Transverse colon (tissue), 4 donors: ENCODE results near the gene ATP5F1D. TPM values are rescaled to one million over a fixed set of nuclear protein-coding genes. Genes with fewer than 3 reads are reported as not detected.

Experiments
- DNase-seq: peaks from one replicate; pipeline ENCODE4 v3.0.0-alpha.2; 2019
- H3K27ac ChIP-seq, 4 donors: fragments of 200-600 bp; sonication (generic); 2 replicates each; pipeline ENCODE4 v1.5.1; 2016 to 2018; ENCODE audit warnings: inconsistent platforms in 4 of 4
- H3K27me3 ChIP-seq: fragments of 200-600 bp; sonication (generic); 2 replicates; pipeline ENCODE4 v1.5.1; 2017; ENCODE audit warnings: inconsistent platforms
- H3K36me3 ChIP-seq, 4 donors: fragments of 200-600 bp; sonication (generic); 2 replicates each; pipeline ENCODE4 v1.5.1; 2017 to 2019; ENCODE audit warnings: inconsistent platforms in 4 of 4
- H3K4me1 ChIP-seq, 4 donors: fragments of 200-600 bp; sonication (generic); 2 replicates each; pipeline ENCODE4 v1.5.1; 2017 to 2020; ENCODE audit warnings: inconsistent platforms in 4 of 4
- H3K4me3 ChIP-seq, 4 donors: fragments of 200-600 bp; sonication (generic); 1 replicate in 1 of 4; 2 replicates in 3 of 4; pipeline versions ENCODE4 v1.5.1 to v1.6.1; 2017 to 2019; ENCODE audit warnings: inconsistent platforms in 4 of 4
- H3K9me3 ChIP-seq, 2 donors: fragments of 200-600 bp; sonication (generic); 2 replicates each; pipeline ENCODE4 v1.5.1; 2017 to 2019; ENCODE audit warnings: inconsistent platforms in 2 of 2
- CTCF ChIP-seq, 5 experiments: fragments of 200-600 bp in 3 of 5; fragments of 450-650 bp in 2 of 5; sonication (generic) in 3 of 5; IDR thresholded peaks; 1 replicate in 2 of 5; 2 replicates in 3 of 5; pipeline ENCODE4 v1.5.1; 2016 to 2017; ENCODE audit warnings: antibody characterized with exemption in 5 of 5, inconsistent platforms in 3 of 5, mild to moderate bottlenecking in 2 of 5, moderate library complexity in 1 of 5
- EP300 ChIP-seq: sonication (generic); formaldehyde crosslinking; IDR thresholded peaks from one replicate; pipeline ENCODE4 v1.6.1; 2017; ENCODE audit warnings: antibody characterized with exemption, low read depth
- POLR2A ChIP-seq: fragments of 450-650 bp; IDR thresholded peaks from one replicate; pipeline ENCODE4 v1.6.1; 2016; ENCODE audit warnings: antibody characterized with exemption, mild to moderate bottlenecking, moderate library complexity
- POLR2AphosphoS5 ChIP-seq, 3 donors: sonication (generic); formaldehyde crosslinking; IDR thresholded peaks; one replicate each; pipeline ENCODE4 v1.6.1; 2016; ENCODE audit warnings: antibody characterized with exemption in 3 of 3
- WGBS, 2 donors: methylation state at CpG; one replicate each; pipeline ENCODE4 v1.1.5; 2018; ENCODE audit warnings: low coverage in 1 of 2; 5-methylcytosine and 5-hydroxymethylcytosine counted together
- in situ Hi-C, 4 donors: fragments of 200-750 bp; cut with MboI; loops; one replicate each; pipeline versions ENCODE4 v1.15.0 to v1.15.1; 2017; ENCODE audit warnings: low sequenced_read_pairs in 3 of 4, low pct_ligation_motif_present in 1 of 4, low pct_unique_long_range_greater_than_20kb in 1 of 4
- intact Hi-C: fragments of 100-400 bp; cut with DNase I; formaldehyde crosslinking; loops from one replicate; pipeline ENCODE4 v1.15.1; 2023; ENCODE audit warnings: low total_unique reads
- total RNA-seq, 4 donors: library from RNA; depleted of rRNA; stranded (reverse); fragments of >200 nt; gene quantifications; one replicate each; pipeline ENCODE4 v1.1.0, GENCODE V29; 2016

Gene ATP5F1D
- total RNA-seq, 4 donors from 2014 or later: 157 to 650 (median 240) TPM

- 0% methylated on average over 35 of the region's 67 CpGs; no CpG with 5 or more reads in 1 of the 2 donors for WGBS, 2 donors
- intact Hi-C loops: loop anchor here (10.0 kb wide), 2 partner anchors 145 to 225 kb away; partner anchors contain the start of genes CNN2, GPX4, RNU6-2 and TMEM259
These were observed 8.5 kb downstream of the ATP5F1D start for GRCh38 chr19:1249990-1250436.

GRCh38 chr19:1250437-1251260 lies 9.1 kb downstream of the ATP5F1D start:
- H3K27ac ChIP-seq: peak overlapping the region; percentile 98 to 99 (median 98)
- peak; percentile 76 for DNase-seq
- TF ChIP-seq EP300 (no peak), CTCF (IDR thresholded peaks at IDR 0.05) (no peak), POLR2AphosphoS5 (IDR thresholded peaks at IDR 0.05) (peak in 1 of 3 donors; percentile 40), POLR2A (no peak)
- whole genome bisulfite sequencing, 2 donors: 0% methylated on average over 26 of the region's 90 CpGs; no CpG with 5 or more reads in 1 of the 2 donors
- H3K36me3 ChIP-seq: peaks cover 0 to 18% (median 11%) of the 10 kb centered on the region in 4 donors
- intact Hi-C loops (no loop called here), in situ Hi-C loops (no loop called here)
- peak overlapping the region; percentile 80 to 91 (median 88) for H3K4me3 ChIP-seq
- H3K9me3 ChIP-seq: no peaks in the 10 kb centered on the region
- no peaks in the 10 kb centered on the region for H3K27me3 ChIP-seq
- H3K4me1 ChIP-seq: peaks cover 31 to 64% (median 61%) of the 10 kb centered on the region in 4 donors

More at GRCh38 chr19:1249990-1250436, 8.5 kb downstream of the ATP5F1D start:
- in situ Hi-C loops: no loop called here
- Histone ChIP-seq H3K9me3 (no peaks in the 10 kb centered on the region), H3K4me1 (peaks cover 33 to 64% (median 61%) of the 10 kb centered on the region in 4 donors), H3K27ac (peak overlapping the region; percentile 98 to 99 (median 98)), H3K4me3 (peak overlapping the region; percentile 80 to 94 (median 89)), H3K27me3 (no peaks in the 10 kb centered on the region), H3K36me3 (peaks cover 0 to 12% (median 6%) of the 10 kb centered on the region in 4 donors)
- no peak for TF ChIP-seq EP300
- TF ChIP-seq POLR2AphosphoS5 (IDR thresholded peaks at IDR 0.05): peak in 1 of 3 donors; percentile 2
- no peak for TF ChIP-seq CTCF (IDR thresholded peaks at IDR 0.05)
- no peak for TF ChIP-seq POLR2A
- no peak for DNase-seq

GRCh38 chr19:1251330-1252220 lies 10.0 kb downstream of the ATP5F1D start:
- whole genome bisulfite sequencing, 2 donors: 1% methylated on average over 37 of the region's 41 CpGs; no CpG with 5 or more reads in 1 of the 2 donors
- H3K4me3 ChIP-seq: peak overlapping the region; percentile 80 to 91 (median 88)
- H3K27ac ChIP-seq: peak overlapping the region; percentile 98 to 99 (median 98)
- DNase-seq: peak; percentile 82
- TF ChIP-seq EP300 (no peak), POLR2A (peak; percentile 20), POLR2AphosphoS5 (IDR thresholded peaks at IDR 0.05) (peak in 2 of 3 donors; percentile 44 to 46), CTCF (IDR thresholded peaks at IDR 0.05) (no peak)
- intact Hi-C loops: no loop called here
- H3K9me3 ChIP-seq: no peaks in the 10 kb centered on the region
- in situ Hi-C loops: no loop called here
- peaks cover 26 to 63% (median 58%) of the 10 kb centered on the region in 4 donors for H3K4me1 ChIP-seq
- peaks cover 0 to 25% (median 14%) of the 10 kb centered on the region in 4 donors for H3K36me3 ChIP-seq
- H3K27me3 ChIP-seq: no peaks in the 10 kb centered on the region
